Measurements from ENCODE around the gene ABTB1.
"Not testable (repeated sequence)": the region's sequence is repeated elsewhere in the genome, so short reads cannot be mapped to it uniquely, and the experiment has no call there.

The ABTB1 gene

GRCh38 chr3:127647845-127648204, 24.9 kb upstream of the ABTB1 start:
- DNase-seq (ENCODE audit: low read depth in 1 of 2, low spot score in 1 of 2), result no peak

- DNase-seq (ENCODE audit: low read depth in 1 of 2, low spot score in 1 of 2), result no peak
Measured at GRCh38 chr3:127650236-127650635, 22.5 kb upstream of the ABTB1 start.

GRCh38 chr3:127651516-127652172, 21.1 kb upstream of the ABTB1 start:
- no peak for DNase-seq (ENCODE audit: low read depth in 1 of 2, low spot score in 1 of 2)

- DNase-seq (ENCODE audit: low read depth in 1 of 2, low spot score in 1 of 2), result no peak
Measured at GRCh38 chr3:127652246-127652995, 20.3 kb upstream of the ABTB1 start.

- no peak for DNase-seq (ENCODE audit: low read depth in 1 of 2, low spot score in 1 of 2)
Measured at GRCh38 chr3:127654374-127654773, 18.4 kb upstream of the ABTB1 start.

- not testable (repeated sequence) for DNase-seq (ENCODE audit: low read depth in 1 of 2, low spot score in 1 of 2)
Measured at GRCh38 chr3:127654993-127655392, 17.8 kb upstream of the ABTB1 start.

- DNase-seq (ENCODE audit: low read depth in 1 of 2, low spot score in 1 of 2), result no peak
Measured at GRCh38 chr3:127655641-127656040, 17.1 kb upstream of the ABTB1 start.

GRCh38 chr3:127656906-127657305, 15.8 kb upstream of the ABTB1 start:
- no peak for DNase-seq (ENCODE audit: low read depth in 1 of 2, low spot score in 1 of 2)

- DNase-seq (ENCODE audit: low read depth in 1 of 2, low spot score in 1 of 2), result no peak
Measured at GRCh38 chr3:127658234-127658633, 14.5 kb upstream of the ABTB1 start.

GRCh38 chr3:127660621-127661251, 12.0 kb upstream of the ABTB1 start:
- no peak for DNase-seq (ENCODE audit: low read depth in 1 of 2, low spot score in 1 of 2)

GRCh38 chr3:127661600-127661999, 11.2 kb upstream of the ABTB1 start:
- no peak for DNase-seq (ENCODE audit: low read depth in 1 of 2, low spot score in 1 of 2)

- no peak for DNase-seq (ENCODE audit: low read depth in 1 of 2, low spot score in 1 of 2)
Measured at GRCh38 chr3:127662001-127662469, 10.7 kb upstream of the ABTB1 start.

- DNase-seq (ENCODE audit: low read depth in 1 of 2, low spot score in 1 of 2), result no peak
Measured at GRCh38 chr3:127663151-127663550, 9.6 kb upstream of the ABTB1 start.

- no peak for DNase-seq (ENCODE audit: low read depth in 1 of 2, low spot score in 1 of 2)
Measured at GRCh38 chr3:127665165-127665564, 7.6 kb upstream of the ABTB1 start.

- DNase-seq (ENCODE audit: low read depth in 1 of 2, low spot score in 1 of 2), result no peak
Measured at GRCh38 chr3:127665586-127665985, 7.2 kb upstream of the ABTB1 start.

- no peak for DNase-seq (ENCODE audit: low read depth in 1 of 2, low spot score in 1 of 2)
Measured at GRCh38 chr3:127666676-127667075, 6.1 kb upstream of the ABTB1 start.

- DNase-seq (ENCODE audit: low read depth in 1 of 2, low spot score in 1 of 2), result no peak
Measured at GRCh38 chr3:127667119-127667681, 5.6 kb upstream of the ABTB1 start.

- no peak for DNase-seq (ENCODE audit: low read depth in 1 of 2, low spot score in 1 of 2)
Measured at GRCh38 chr3:127668906-127669305, 3.8 kb upstream of the ABTB1 start.

- no peak for DNase-seq (ENCODE audit: low read depth in 1 of 2, low spot score in 1 of 2)
Measured at GRCh38 chr3:127669541-127670228, 3.1 kb upstream of the ABTB1 start.

- no peak for DNase-seq (ENCODE audit: low read depth in 1 of 2, low spot score in 1 of 2)
Measured at GRCh38 chr3:127670229-127670559, 2.6 kb upstream of the ABTB1 start.

GRCh38 chr3:127670761-127671522, 1.8 kb upstream of the ABTB1 start:
- no peak for DNase-seq (ENCODE audit: low read depth in 1 of 2, low spot score in 1 of 2)
